Chondrocyte (in vitro differentiated cells): Measurements from ENCODE around the gene CAMSAP2. TPM values are rescaled to one million over a fixed set of nuclear protein-coding genes. Genes with fewer than 3 reads are reported as not detected.

Experiments
- DNase-seq: peaks from one replicate; pipeline ENCODE4 v3.0.0; 2021; ENCODE audit warnings: mixed read lengths, low spot score
- H3K27ac Mint-ChIP-seq: one replicate; pipeline ENCODE4 v1.8.0; 2021; ENCODE audit warnings: mild to moderate bottlenecking, moderate library complexity, mixed read lengths; ENCODE audit not compliant: unreplicated experiment
- H3K27me3 Mint-ChIP-seq: 2 replicates; pipeline ENCODE4 v1.8.0; 2021; ENCODE audit warnings: low read depth, mixed read lengths
- H3K36me3 Mint-ChIP-seq: 2 replicates; pipeline ENCODE4 v1.8.0; 2021; ENCODE audit warnings: low read depth, mixed read lengths
- H3K4me1 Mint-ChIP-seq: 2 replicates; pipeline ENCODE4 v1.8.0; 2021; ENCODE audit warnings: low read depth, mild to moderate bottlenecking, mixed read lengths
- H3K4me3 Mint-ChIP-seq: one replicate; pipeline ENCODE4 v1.8.0; 2021; ENCODE audit warnings: mild to moderate bottlenecking, moderate library complexity, mixed read lengths; ENCODE audit not compliant: unreplicated experiment
- H3K9me3 Mint-ChIP-seq: 2 replicates; pipeline ENCODE4 v1.8.0; 2021; ENCODE audit warnings: low read depth, mixed read lengths
- CTCF ChIP-seq: fragments of 200-600 bp; sonication (generic); IDR thresholded peaks from 2 replicates; pipeline ENCODE4 v1.5.0; 2021; ENCODE audit warnings: antibody characterized with exemption, mild to moderate bottlenecking, moderate library complexity
- total RNA-seq: library from RNA; stranded (reverse); gene quantifications from 3 replicates; pipeline ENCODE4 v1.2.1, GENCODE V29; 2021

CAMSAP2 gene
- total RNA-seq, 1 donor from 2014 or later, result 51.8 TPM

- DNase-seq, result no peak
- peaks cover 10% of the 10 kb centered on the region for H3K27me3 Mint-ChIP-seq
Measured at GRCh38 chr1:200873116-200873670, 134.5 kb downstream of the CAMSAP2 start.

GRCh38 chr1:200873671-200874397, 135.1 kb downstream of the CAMSAP2 start:
- no peaks in the 10 kb centered on the region for H3K9me3 Mint-ChIP-seq
- H3K27me3 Mint-ChIP-seq, result peaks cover 10% of the 10 kb centered on the region
- no peak for DNase-seq
- TF ChIP-seq CTCF, result no peak
- no peak overlapping the region for H3K27ac Mint-ChIP-seq
- H3K4me3 Mint-ChIP-seq, result no peak overlapping the region
- H3K4me1 Mint-ChIP-seq, result no peaks in the 10 kb centered on the region
- no peaks in the 10 kb centered on the region for H3K36me3 Mint-ChIP-seq

More at GRCh38 chr1:200873116-200873670, 134.5 kb downstream of the CAMSAP2 start:
- no peak for TF ChIP-seq CTCF
- no peaks in the 10 kb centered on the region for H3K4me1 Mint-ChIP-seq
- H3K9me3 Mint-ChIP-seq, result no peaks in the 10 kb centered on the region
- H3K4me3 Mint-ChIP-seq, result no peak overlapping the region
- H3K36me3 Mint-ChIP-seq, result no peaks in the 10 kb centered on the region
- no peak overlapping the region for H3K27ac Mint-ChIP-seq

- peaks cover 10% of the 10 kb centered on the region for H3K27me3 Mint-ChIP-seq
Measured at GRCh38 chr1:200874694-200875093, 136.0 kb downstream of the CAMSAP2 start.

GRCh38 chr1:200875416-200875815, 136.7 kb downstream of the CAMSAP2 start:
- Mint-ChIP-seq H3K9me3 (no peaks in the 10 kb centered on the region), H3K27me3 (peaks cover 10% of the 10 kb centered on the region), H3K27ac (no peak overlapping the region), H3K4me1 (no peaks in the 10 kb centered on the region), H3K36me3 (no peaks in the 10 kb centered on the region), H3K4me3 (no peak overlapping the region)
- TF ChIP-seq CTCF, result no peak
- DNase-seq, result no peak

More at GRCh38 chr1:200874694-200875093, 136.0 kb downstream of the CAMSAP2 start:
- no peak for DNase-seq
- H3K4me1 Mint-ChIP-seq, result no peaks in the 10 kb centered on the region
- no peaks in the 10 kb centered on the region for H3K36me3 Mint-ChIP-seq
- H3K27ac Mint-ChIP-seq, result no peak overlapping the region
- no peaks in the 10 kb centered on the region for H3K9me3 Mint-ChIP-seq
- no peak for TF ChIP-seq CTCF
- H3K4me3 Mint-ChIP-seq, result no peak overlapping the region

- H3K4me3 Mint-ChIP-seq, result no peak overlapping the region
- H3K9me3 Mint-ChIP-seq, result no peaks in the 10 kb centered on the region
- no peaks in the 10 kb centered on the region for H3K36me3 Mint-ChIP-seq
- H3K4me1 Mint-ChIP-seq, result no peaks in the 10 kb centered on the region
- no peak overlapping the region for H3K27ac Mint-ChIP-seq
- no peak for TF ChIP-seq CTCF
- peaks cover 10% of the 10 kb centered on the region for H3K27me3 Mint-ChIP-seq
- DNase-seq, result no peak
Measured at GRCh38 chr1:200877010-200877409, 138.3 kb downstream of the CAMSAP2 start.
